Activated naive CD8-positive, alpha-beta T cell treated with anti-CD3 and anti-CD28 coated beads for 36 hours (primary cell): ENCODE data around the gene KATNB1. TPM values are rescaled to one million over a fixed set of nuclear protein-coding genes. Genes with fewer than 3 reads are reported as not detected.

Experiments used
- DNase-seq: peaks from one replicate; pipeline ENCODE4 v3.0.0; 2021
- H3K27ac Mint-ChIP-seq: one replicate; pipeline ENCODE4 v1.8.0; 2022; ENCODE audit warnings: mild to moderate bottlenecking, moderate library complexity, mixed read lengths
- H3K27me3 Mint-ChIP-seq: one replicate; pipeline ENCODE4 v1.8.0; 2022; ENCODE audit warnings: mild to moderate bottlenecking, mixed read lengths
- H3K36me3 Mint-ChIP-seq: one replicate; pipeline ENCODE4 v1.8.0; 2021; ENCODE audit warnings: mild to moderate bottlenecking, mixed read lengths
- H3K4me1 Mint-ChIP-seq: one replicate; pipeline ENCODE4 v1.8.0; 2021; ENCODE audit warnings: mixed read lengths
- H3K4me3 Mint-ChIP-seq: one replicate; pipeline ENCODE4 v1.8.0; 2022; ENCODE audit warnings: mild to moderate bottlenecking, moderate library complexity, mixed read lengths
- H3K9me3 Mint-ChIP-seq: one replicate; pipeline ENCODE4 v1.8.0; 2022; ENCODE audit warnings: mixed read lengths
- total RNA-seq, 2 experiments: library from RNA; stranded (reverse); gene quantifications; one replicate each; pipeline ENCODE4 v1.2.3, GENCODE V29; 2021

Gene KATNB1
- 10 to 100 TPM; 51.2 to 55.5 TPM for total RNA-seq

GRCh38 chr16:57735755-57736418, at the start of gene KATNB1:
TSS of gene KATNB1 (plus strand) at chr16:57735770. CDS start at chr16:57737244, 1,474 bp downstream.
- Mint-ChIP-seq H3K9me3 (peaks cover 9% of the 10 kb centered on the region), H3K4me3 (peak within 1 kb of the TSS; percentile 98), H3K27ac (peak within 1 kb of the TSS; percentile 95), H3K36me3 (peaks cover 13% of the 10 kb centered on the region), H3K27me3 (no peaks in the 10 kb centered on the region), H3K4me1 (peaks cover 17% of the 10 kb centered on the region)
- no peak for DNase-seq

GRCh38 chr16:57686577-57686976, 49.0 kb upstream of the KATNB1 start:
- H3K4me3 Mint-ChIP-seq: no peak overlapping the region
- H3K27ac Mint-ChIP-seq: no peak overlapping the region
- H3K27me3 Mint-ChIP-seq: no peaks in the 10 kb centered on the region
- H3K4me1 Mint-ChIP-seq: peaks cover 14% of the 10 kb centered on the region
- no peaks in the 10 kb centered on the region for H3K36me3 Mint-ChIP-seq
- H3K9me3 Mint-ChIP-seq: no peaks in the 10 kb centered on the region
- DNase-seq: no peak

GRCh38 chr16:57687363-57687929, 48.1 kb upstream of the KATNB1 start:
- Mint-ChIP-seq H3K4me3 (no peak overlapping the region), H3K27ac (no peak overlapping the region)

GRCh38 chr16:57688487-57688986, 47.0 kb upstream of the KATNB1 start:
- no peaks in the 10 kb centered on the region for H3K27me3 Mint-ChIP-seq
- H3K36me3 Mint-ChIP-seq: no peaks in the 10 kb centered on the region
- H3K27ac Mint-ChIP-seq: peak overlapping the region; percentile 5
- no peak for DNase-seq
- no peak overlapping the region for H3K4me3 Mint-ChIP-seq
- peaks cover 14% of the 10 kb centered on the region for H3K4me1 Mint-ChIP-seq
- H3K9me3 Mint-ChIP-seq: no peaks in the 10 kb centered on the region

More at GRCh38 chr16:57687363-57687929, 48.1 kb upstream of the KATNB1 start:
- Mint-ChIP-seq H3K4me1 (peaks cover 14% of the 10 kb centered on the region), H3K27me3 (no peaks in the 10 kb centered on the region), H3K9me3 (no peaks in the 10 kb centered on the region), H3K36me3 (no peaks in the 10 kb centered on the region)
- no peak for DNase-seq

- H3K27ac Mint-ChIP-seq: peak overlapping the region; percentile 75
- H3K4me1 Mint-ChIP-seq: peaks cover 14% of the 10 kb centered on the region
- H3K9me3 Mint-ChIP-seq: no peaks in the 10 kb centered on the region
- H3K4me3 Mint-ChIP-seq: peak overlapping the region; percentile 72
- H3K36me3 Mint-ChIP-seq: no peaks in the 10 kb centered on the region
- no peak for DNase-seq
- H3K27me3 Mint-ChIP-seq: no peaks in the 10 kb centered on the region
Observed at GRCh38 chr16:57688987-57689761, 46.4 kb upstream of the KATNB1 start.

GRCh38 chr16:57689762-57690558, 45.6 kb upstream of the KATNB1 start:
- peak overlapping the region; percentile 59 for H3K4me3 Mint-ChIP-seq
- peaks cover 19% of the 10 kb centered on the region for H3K4me1 Mint-ChIP-seq
- no peaks in the 10 kb centered on the region for H3K27me3 Mint-ChIP-seq
- H3K9me3 Mint-ChIP-seq: no peaks in the 10 kb centered on the region
- no peaks in the 10 kb centered on the region for H3K36me3 Mint-ChIP-seq
- peak overlapping the region; percentile 75 for H3K27ac Mint-ChIP-seq
- peak; percentile 62 for DNase-seq

GRCh38 chr16:57690782-57691471, 44.6 kb upstream of the KATNB1 start:
- no peak for DNase-seq
- H3K9me3 Mint-ChIP-seq: no peaks in the 10 kb centered on the region
- no peaks in the 10 kb centered on the region for H3K27me3 Mint-ChIP-seq
- H3K27ac Mint-ChIP-seq: peak overlapping the region; percentile 75
- H3K4me3 Mint-ChIP-seq: no peak overlapping the region
- H3K36me3 Mint-ChIP-seq: no peaks in the 10 kb centered on the region
- H3K4me1 Mint-ChIP-seq: peaks cover 22% of the 10 kb centered on the region

GRCh38 chr16:57692636-57693035, 42.9 kb upstream of the KATNB1 start:
- H3K36me3 Mint-ChIP-seq: no peaks in the 10 kb centered on the region
- no peak for DNase-seq
- H3K9me3 Mint-ChIP-seq: no peaks in the 10 kb centered on the region
- H3K4me1 Mint-ChIP-seq: peaks cover 22% of the 10 kb centered on the region
- no peaks in the 10 kb centered on the region for H3K27me3 Mint-ChIP-seq
- no peak overlapping the region for H3K4me3 Mint-ChIP-seq
- no peak overlapping the region for H3K27ac Mint-ChIP-seq

GRCh38 chr16:57693550-57693949, 42.0 kb upstream of the KATNB1 start:
- Mint-ChIP-seq H3K4me1 (peaks cover 19% of the 10 kb centered on the region), H3K9me3 (no peaks in the 10 kb centered on the region), H3K27ac (no peak overlapping the region), H3K36me3 (no peaks in the 10 kb centered on the region), H3K4me3 (no peak overlapping the region), H3K27me3 (no peaks in the 10 kb centered on the region)
- no peak for DNase-seq

- H3K36me3 Mint-ChIP-seq: no peaks in the 10 kb centered on the region
Observed at GRCh38 chr16:57694231-57694724, 41.3 kb upstream of the KATNB1 start.

GRCh38 chr16:57694725-57695679, 40.6 kb upstream of the KATNB1 start, which contains the start of gene DRC7:
TSS of gene DRC7 (plus strand) at chr16:57694806. CDS start at chr16:57697950, 3,144 bp downstream.
- Mint-ChIP-seq H3K4me3 (peak within 1 kb of the TSS; percentile 55), H3K4me1 (peaks cover 12% of the 10 kb centered on the region), H3K9me3 (no peaks in the 10 kb centered on the region), H3K27me3 (no peaks in the 10 kb centered on the region), H3K36me3 (no peaks in the 10 kb centered on the region), H3K27ac (no peak within 1 kb of the TSS)
- DNase-seq: peak; percentile 14

More at GRCh38 chr16:57694231-57694724, 41.3 kb upstream of the KATNB1 start:
- DNase-seq: no peak
- peaks cover 17% of the 10 kb centered on the region for H3K4me1 Mint-ChIP-seq
- no peak overlapping the region for H3K27ac Mint-ChIP-seq
- H3K9me3 Mint-ChIP-seq: no peaks in the 10 kb centered on the region
- no peak overlapping the region for H3K4me3 Mint-ChIP-seq
- H3K27me3 Mint-ChIP-seq: no peaks in the 10 kb centered on the region

- Mint-ChIP-seq H3K4me3 (no peak overlapping the region), H3K36me3 (no peaks in the 10 kb centered on the region), H3K9me3 (no peaks in the 10 kb centered on the region), H3K27me3 (no peaks in the 10 kb centered on the region), H3K27ac (no peak overlapping the region), H3K4me1 (peaks cover 8% of the 10 kb centered on the region)
- DNase-seq: no peak
Observed at GRCh38 chr16:57695680-57696069, 39.9 kb upstream of the KATNB1 start.

- Mint-ChIP-seq H3K27me3 (no peaks in the 10 kb centered on the region), H3K4me1 (peaks cover 8% of the 10 kb centered on the region), H3K36me3 (no peaks in the 10 kb centered on the region), H3K4me3 (no peak overlapping the region), H3K27ac (no peak overlapping the region), H3K9me3 (no peaks in the 10 kb centered on the region)
- no peak for DNase-seq
Observed at GRCh38 chr16:57696240-57696639, 39.3 kb upstream of the KATNB1 start.
